ENCODE measurements around the gene HADHA.

DNA sequence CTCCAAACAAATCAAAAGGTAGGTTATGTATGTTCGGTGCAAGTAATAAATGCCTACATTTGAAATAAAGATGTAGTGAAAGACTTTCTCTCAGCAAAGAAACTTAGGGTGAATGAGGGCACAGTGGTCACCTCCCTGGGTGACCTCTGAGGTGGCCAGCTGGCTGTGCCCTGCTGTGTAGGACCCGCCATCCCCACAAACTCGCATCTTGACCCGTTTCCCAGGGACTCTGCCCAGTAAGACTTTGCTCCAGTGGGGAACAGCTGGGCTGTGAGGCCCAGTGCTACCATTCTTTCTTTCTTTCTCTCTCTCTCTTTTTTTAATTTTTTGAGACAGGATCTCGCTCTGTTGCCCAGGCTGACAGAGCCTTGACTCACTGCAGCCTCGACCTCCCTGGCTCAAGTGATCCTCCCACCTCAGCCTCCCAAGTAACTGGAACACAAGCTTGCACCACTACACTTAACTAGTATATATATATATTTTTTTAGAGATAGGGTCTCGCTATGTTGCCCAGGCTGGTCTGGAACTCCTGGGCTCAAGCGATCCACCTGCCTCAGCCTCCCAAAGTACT lies 79.7 kb downstream of the HADHA start:
- no peak for TF ChIP-seq CTCF (IDR thresholded peaks at IDR 0.05; ENCODE audit: insufficient read depth, low read length, poor library complexity, severe bottlenecking)
- no peak for TF ChIP-seq EZH2phosphoT487 (conservative IDR thresholded peaks at IDR 0.05; ENCODE audit: low read length)
